Hepatocyte (in vitro differentiated cells): ENCODE data around the gene SLC15A5.

Source experiments
- EZH2phosphoT487 ChIP-seq: fragments of 200-600 bp; sonication (generic); IDR thresholded peaks from one replicate; pipeline ENCODE4 v1.6.1; 2018; ENCODE audit warnings: antibody characterized with exemption, mild to moderate bottlenecking, low read depth, moderate library complexity; ENCODE audit not compliant: unreplicated experiment, severe bottlenecking
- TF ChIP-seq, protein P1 (sequence below): fragments of 200-600 bp; sonication (generic); IDR thresholded peaks from 2 replicates; pipeline ENCODE4 v1.5.1; 2016; ENCODE audit warnings: antibody characterized with exemption, mild to moderate bottlenecking; ENCODE audit not compliant: poor library complexity

DNA sequence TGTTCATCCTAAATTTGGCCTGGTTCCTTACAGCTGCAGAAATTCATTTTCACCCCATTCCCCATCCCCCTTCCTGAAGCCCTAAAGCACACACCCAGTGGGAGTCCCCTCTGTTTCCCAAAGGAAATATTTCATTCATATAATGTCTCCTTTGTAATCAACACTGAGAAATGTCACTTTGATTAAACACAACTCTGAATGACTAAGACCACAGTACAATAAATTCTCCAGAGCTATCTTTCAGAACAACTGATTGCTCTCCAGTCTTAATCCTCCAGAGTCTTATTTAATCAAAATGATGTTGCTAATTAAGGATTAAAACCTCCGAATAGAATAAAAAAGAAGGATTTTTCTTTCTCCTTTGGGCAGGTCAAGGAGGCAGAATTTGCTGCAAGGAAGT lies 6.4 kb downstream of the SLC15A5 start:
- TF ChIP-seq, protein P1, sequence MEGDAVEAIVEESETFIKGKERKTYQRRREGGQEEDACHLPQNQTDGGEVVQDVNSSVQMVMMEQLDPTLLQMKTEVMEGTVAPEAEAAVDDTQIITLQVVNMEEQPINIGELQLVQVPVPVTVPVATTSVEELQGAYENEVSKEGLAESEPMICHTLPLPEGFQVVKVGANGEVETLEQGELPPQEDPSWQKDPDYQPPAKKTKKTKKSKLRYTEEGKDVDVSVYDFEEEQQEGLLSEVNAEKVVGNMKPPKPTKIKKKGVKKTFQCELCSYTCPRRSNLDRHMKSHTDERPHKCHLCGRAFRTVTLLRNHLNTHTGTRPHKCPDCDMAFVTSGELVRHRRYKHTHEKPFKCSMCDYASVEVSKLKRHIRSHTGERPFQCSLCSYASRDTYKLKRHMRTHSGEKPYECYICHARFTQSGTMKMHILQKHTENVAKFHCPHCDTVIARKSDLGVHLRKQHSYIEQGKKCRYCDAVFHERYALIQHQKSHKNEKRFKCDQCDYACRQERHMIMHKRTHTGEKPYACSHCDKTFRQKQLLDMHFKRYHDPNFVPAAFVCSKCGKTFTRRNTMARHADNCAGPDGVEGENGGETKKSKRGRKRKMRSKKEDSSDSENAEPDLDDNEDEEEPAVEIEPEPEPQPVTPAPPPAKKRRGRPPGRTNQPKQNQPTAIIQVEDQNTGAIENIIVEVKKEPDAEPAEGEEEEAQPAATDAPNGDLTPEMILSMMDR: no peak
- no peak for TF ChIP-seq EZH2phosphoT487
